ENCODE data around the gene CBFA2T2.

The CBFA2T2 gene

DNA sequence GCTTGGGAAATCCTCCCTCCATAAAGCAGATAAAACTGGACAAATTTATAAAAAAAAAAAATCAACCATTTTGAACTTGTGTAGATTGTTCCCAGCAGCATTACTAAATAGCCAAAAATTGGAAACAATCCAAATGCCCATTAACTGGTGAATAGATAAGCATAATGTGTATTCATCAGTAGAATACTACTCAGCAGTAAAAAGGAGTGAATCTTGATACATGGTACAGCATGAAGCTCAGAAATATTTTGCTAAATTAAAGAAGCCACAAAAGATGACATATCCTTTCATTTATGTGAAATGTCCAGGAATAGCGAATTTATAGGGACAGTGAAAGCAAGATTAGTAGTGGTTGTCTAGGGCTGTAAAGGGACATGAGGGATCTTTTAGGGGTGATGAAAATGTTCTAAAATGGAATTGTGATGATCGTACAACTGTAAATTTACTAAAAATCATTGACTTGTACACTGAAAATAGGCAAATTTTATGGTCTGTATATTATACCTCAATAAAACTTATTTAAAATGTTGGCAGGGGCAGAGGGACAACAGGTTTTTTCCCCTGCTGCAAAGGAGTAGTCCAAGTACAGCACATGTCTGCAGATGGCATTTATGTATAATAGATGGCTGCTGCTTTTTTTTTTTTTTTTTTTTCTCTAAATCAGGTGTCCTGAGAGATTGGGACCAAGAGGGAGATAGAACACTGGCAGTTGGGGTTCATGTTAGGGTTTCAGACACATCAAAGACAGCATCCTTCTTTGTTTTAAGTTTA is 59.5 kb downstream of the CBFA2T2 start:
- TF ChIP-seq, protein P1, sequence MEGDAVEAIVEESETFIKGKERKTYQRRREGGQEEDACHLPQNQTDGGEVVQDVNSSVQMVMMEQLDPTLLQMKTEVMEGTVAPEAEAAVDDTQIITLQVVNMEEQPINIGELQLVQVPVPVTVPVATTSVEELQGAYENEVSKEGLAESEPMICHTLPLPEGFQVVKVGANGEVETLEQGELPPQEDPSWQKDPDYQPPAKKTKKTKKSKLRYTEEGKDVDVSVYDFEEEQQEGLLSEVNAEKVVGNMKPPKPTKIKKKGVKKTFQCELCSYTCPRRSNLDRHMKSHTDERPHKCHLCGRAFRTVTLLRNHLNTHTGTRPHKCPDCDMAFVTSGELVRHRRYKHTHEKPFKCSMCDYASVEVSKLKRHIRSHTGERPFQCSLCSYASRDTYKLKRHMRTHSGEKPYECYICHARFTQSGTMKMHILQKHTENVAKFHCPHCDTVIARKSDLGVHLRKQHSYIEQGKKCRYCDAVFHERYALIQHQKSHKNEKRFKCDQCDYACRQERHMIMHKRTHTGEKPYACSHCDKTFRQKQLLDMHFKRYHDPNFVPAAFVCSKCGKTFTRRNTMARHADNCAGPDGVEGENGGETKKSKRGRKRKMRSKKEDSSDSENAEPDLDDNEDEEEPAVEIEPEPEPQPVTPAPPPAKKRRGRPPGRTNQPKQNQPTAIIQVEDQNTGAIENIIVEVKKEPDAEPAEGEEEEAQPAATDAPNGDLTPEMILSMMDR (IDR thresholded peaks at IDR 0.05) = no peak

DNA sequence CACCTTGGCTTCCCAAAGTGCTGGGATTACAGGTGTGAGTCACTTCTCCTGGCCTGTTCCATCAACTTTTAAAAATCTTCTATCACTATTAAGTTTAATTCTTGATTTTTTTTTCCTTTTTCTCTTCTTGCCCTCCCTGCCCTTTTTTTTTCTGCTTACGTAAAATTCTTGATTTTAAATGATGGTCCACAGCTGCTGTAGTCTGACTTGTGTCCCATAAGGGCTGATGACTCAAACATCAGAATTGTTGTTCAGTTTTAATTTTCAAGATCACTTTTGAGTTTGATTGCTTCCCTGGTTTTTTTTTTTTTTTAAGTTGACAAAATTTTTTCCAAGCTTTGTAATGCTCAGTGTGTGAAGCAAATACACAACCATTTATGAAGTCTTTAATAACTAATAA is 61.9 kb downstream of the CBFA2T2 start:
- TF ChIP-seq, protein P1 (IDR thresholded peaks at IDR 0.05) = no peak

DNA sequence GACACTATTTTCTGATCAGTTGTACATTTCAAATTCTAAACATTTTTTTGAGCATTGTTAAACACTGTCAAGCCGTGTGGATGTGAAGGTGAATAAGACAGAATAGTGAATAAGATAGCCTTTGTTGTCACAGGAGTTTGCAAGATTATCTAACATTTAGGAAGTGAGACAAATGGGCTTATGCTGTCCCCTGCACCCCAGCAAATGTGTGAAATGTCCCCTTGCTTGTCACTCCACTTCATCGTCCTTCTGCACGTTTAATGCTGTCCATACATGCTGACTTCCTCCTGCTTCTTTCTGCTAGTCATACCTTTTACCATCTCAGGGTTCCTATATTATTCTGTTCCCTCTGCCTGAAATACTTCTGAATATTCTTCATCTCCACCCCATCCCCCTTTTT is 62.6 kb downstream of the CBFA2T2 start:
- TF ChIP-seq, protein P1 (IDR thresholded peaks at IDR 0.05) = no peak

DNA sequence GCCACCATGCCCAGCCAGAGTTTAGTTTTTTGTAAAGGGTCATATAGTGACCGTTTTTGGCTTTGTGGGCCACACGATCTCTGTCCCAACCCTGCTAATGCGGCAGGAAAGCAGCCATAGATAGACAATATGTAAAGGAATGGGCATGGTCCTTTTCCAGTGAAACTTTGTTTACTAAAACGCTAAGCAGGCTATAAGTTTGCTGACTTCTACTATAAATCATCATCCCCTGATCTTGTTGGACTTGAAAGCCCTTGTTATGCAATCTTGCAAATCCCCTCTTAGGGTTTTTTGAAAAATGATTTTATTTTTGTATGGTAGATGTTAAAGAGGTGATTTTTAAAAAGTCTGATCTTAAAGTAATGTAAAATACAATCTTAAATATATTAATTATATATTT is 63.6 kb downstream of the CBFA2T2 start:
- TF ChIP-seq, protein P1 (IDR thresholded peaks at IDR 0.05) = no peak

DNA sequence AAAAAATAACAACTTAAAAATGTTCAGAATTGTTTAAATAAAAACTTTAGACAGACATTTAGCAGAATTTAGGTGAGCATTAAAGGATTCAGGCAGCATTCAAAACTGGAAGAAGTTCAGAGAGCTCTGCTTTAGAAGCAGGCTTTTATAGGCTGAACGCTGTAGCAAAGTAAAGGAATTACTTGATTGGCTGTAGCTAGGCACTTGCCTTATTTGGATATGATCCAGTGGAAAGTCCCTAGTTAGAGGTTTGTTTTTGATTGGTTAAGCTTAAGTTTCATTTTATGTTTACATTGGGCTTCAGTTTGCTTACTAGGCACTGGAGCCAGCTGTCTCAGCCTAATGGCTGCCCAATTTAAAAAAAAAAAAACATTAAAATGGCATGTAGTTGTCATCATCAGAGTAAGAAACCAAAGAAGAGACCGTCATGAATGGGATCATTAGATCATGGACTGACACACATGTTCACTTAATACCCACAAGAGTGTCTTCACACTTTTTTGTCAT is 65.1 kb downstream of the CBFA2T2 start:
- TF ChIP-seq, protein P1 (IDR thresholded peaks at IDR 0.05) = no peak

DNA sequence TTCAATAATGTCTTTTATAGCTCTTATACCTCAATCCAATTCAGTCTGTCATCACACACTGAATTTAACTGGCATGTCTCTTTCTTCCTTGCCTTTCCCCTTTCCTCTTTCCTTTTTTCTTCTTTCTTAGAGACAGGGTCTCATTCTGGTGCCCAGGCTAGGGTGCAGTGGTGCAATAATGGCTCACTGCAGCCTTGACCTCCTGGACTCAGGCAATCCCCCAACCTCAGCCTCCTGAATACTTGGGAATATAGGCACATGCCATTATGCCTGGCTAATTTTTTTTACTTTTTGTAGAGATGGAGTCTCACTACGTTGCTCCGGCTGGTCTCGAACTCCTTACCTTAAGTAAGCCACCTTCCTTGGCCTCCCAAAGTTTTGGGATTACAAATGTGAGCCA is 65.9 kb downstream of the CBFA2T2 start:
- TF ChIP-seq, protein P1 (IDR thresholded peaks at IDR 0.05) = no peak

DNA sequence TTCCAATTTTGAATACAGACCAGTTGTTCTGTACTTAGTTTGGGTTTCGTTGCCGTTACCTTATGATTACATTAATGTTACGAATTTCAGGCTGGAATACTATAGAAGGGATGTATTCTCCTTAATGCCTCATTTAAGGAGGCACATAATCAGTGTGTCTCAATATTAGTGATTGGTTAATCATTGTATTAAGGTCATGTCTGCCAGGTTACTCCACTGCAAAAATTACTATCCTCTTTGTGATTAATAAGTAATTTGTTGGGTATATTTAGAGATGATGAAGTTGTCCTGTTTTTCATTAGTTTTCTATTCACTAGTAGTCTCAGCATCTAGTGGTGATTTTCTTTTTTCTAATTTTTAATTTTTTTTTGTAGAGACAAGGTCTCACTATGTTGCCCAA is 66.3 kb downstream of the CBFA2T2 start:
- TF ChIP-seq, protein P1 (IDR thresholded peaks at IDR 0.05) = no peak

Data from LNCAP (cell line).